HG03378 (cell line): ENCODE results near the gene SREBF1.

ENCODE experiments used
- ATAC-seq: cut with Tn5 transposase; IDR thresholded peaks from one replicate; pipeline ENCODE4 v1.9.1; 2021; ENCODE audit warnings: mild to moderate bottlenecking, moderate library complexity; ENCODE audit not compliant: unreplicated experiment

SREBF1 gene

GRCh38 chr17:17836818-17837379, at the start of gene SREBF1:
Gene SREBF1, minus strand, starts transcription at chr17:17836986. Its CDS starts 169 bp downstream, at chr17:17836817.
- no peak for ATAC-seq

- no peak for ATAC-seq
Measured at GRCh38 chr17:17886226-17886625, 49.4 kb upstream of the SREBF1 start.

- ATAC-seq, result no peak
Measured at GRCh38 chr17:17884391-17885357, 47.9 kb upstream of the SREBF1 start.

GRCh38 chr17:17883801-17884200, 47.0 kb upstream of the SREBF1 start:
- no peak for ATAC-seq

- no peak for ATAC-seq
Measured at GRCh38 chr17:17882082-17882581, 45.3 kb upstream of the SREBF1 start.

GRCh38 chr17:17880577-17881196, 43.9 kb upstream of the SREBF1 start:
- ATAC-seq, result no peak

GRCh38 chr17:17877529-17878358, 41.0 kb upstream of the SREBF1 start:
- ATAC-seq, result no peak

- ATAC-seq, result no peak
Measured at GRCh38 chr17:17876959-17877528, 40.3 kb upstream of the SREBF1 start.

GRCh38 chr17:17874478-17874877, 37.7 kb upstream of the SREBF1 start:
- no peak for ATAC-seq

- ATAC-seq, result no peak
Measured at GRCh38 chr17:17873450-17873991, 36.7 kb upstream of the SREBF1 start.

GRCh38 chr17:17872547-17873345, 36.0 kb upstream of the SREBF1 start:
- ATAC-seq, result no peak

GRCh38 chr17:17871913-17872312, 35.1 kb upstream of the SREBF1 start:
- ATAC-seq, result no peak

- no peak for ATAC-seq
Measured at GRCh38 chr17:17870247-17870646, 33.5 kb upstream of the SREBF1 start.

- no peak for ATAC-seq
Measured at GRCh38 chr17:17868641-17869522, 32.1 kb upstream of the SREBF1 start.

GRCh38 chr17:17866897-17867296, 30.1 kb upstream of the SREBF1 start:
- no peak for ATAC-seq

- no peak for ATAC-seq
Measured at GRCh38 chr17:17866425-17866824, 29.6 kb upstream of the SREBF1 start.

GRCh38 chr17:17865035-17865434, 28.2 kb upstream of the SREBF1 start:
- ATAC-seq, result no peak

GRCh38 chr17:17860766-17861107, 24.0 kb upstream of the SREBF1 start:
- no peak for ATAC-seq
